NT2/D1 (cell line): Measurements from ENCODE around the gene TXNIP.

ENCODE experiments used
- DNase-seq: peaks from one replicate; pipeline ENCODE4 v3.0.0-alpha.2; 2011; ENCODE audit warnings: low read depth, low spot score
- H3K27me3 ChIP-seq: 2 replicates; pipeline ENCODE4 v1.6.0; 2011; ENCODE audit warnings: mild to moderate bottlenecking; ENCODE audit not compliant: insufficient read length, insufficient read depth
- H3K36me3 ChIP-seq: 2 replicates; pipeline ENCODE4 v1.6.1; 2011; ENCODE audit warnings: mild to moderate bottlenecking, low read length, mixed read lengths; ENCODE audit not compliant: insufficient read depth, insufficient read length
- H3K4me1 ChIP-seq: 2 replicates; pipeline ENCODE4 v1.5.1; 2011; ENCODE audit not compliant: insufficient read depth, insufficient read length
- H3K4me3 ChIP-seq: 2 replicates; pipeline ENCODE4 v1.5.1; 2011; ENCODE audit warnings: low read depth; ENCODE audit not compliant: insufficient read length
- H3K9ac ChIP-seq: 2 replicates; pipeline ENCODE4 v1.6.0; 2011; ENCODE audit warnings: low read depth; ENCODE audit not compliant: insufficient read length
- H3K9me3 ChIP-seq: 2 replicates; pipeline ENCODE4 v1.5.1; 2011; ENCODE audit warnings: mild to moderate bottlenecking, low read length; ENCODE audit not compliant: insufficient read depth
- SUZ12 ChIP-seq: IDR thresholded peaks from 2 replicates; pipeline ENCODE4 v1.6.1; 2011; ENCODE audit not compliant: insufficient read length, insufficient read depth; ENCODE audit errors: extremely low read depth
- YY1 ChIP-seq: IDR thresholded peaks from 2 replicates; pipeline ENCODE4 v1.6.1; 2011; ENCODE audit not compliant: insufficient read length, insufficient read depth
- ZNF274 ChIP-seq: IDR thresholded peaks from 2 replicates; pipeline ENCODE4 v1.6.1; 2011; ENCODE audit warnings: mild to moderate bottlenecking, low read depth, low read length

TXNIP gene

DNA sequence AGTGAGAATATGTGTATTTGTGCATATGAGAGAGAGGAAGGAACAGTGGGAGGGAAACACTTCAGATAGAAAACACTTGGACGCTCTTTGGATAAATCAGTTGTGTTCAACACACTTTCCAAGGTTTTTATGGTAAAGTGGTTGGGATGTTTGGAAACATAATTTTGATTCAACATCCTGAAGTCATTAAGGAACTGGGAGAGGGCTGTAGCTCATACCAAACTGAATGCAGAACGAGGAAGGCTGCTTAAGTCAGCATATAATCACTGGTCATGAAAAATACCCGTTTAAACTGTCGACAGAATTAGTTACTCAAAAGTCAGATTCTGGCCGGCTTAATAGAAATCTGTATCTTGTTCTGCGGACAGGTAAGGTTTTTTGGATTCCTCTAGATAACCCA is 53.5 kb downstream of the TXNIP start:
- DNase-seq = no peak
- Histone ChIP-seq H3K4me3 (no peak overlapping the region), H3K4me1 (no peaks in the 10 kb centered on the region), H3K27me3 (no peaks in the 10 kb centered on the region), H3K9me3 (no peaks in the 10 kb centered on the region), H3K36me3 (no peaks in the 10 kb centered on the region), H3K9ac (no peak overlapping the region)
- no peak for TF ChIP-seq ZNF274
- no peak for TF ChIP-seq YY1
- TF ChIP-seq SUZ12 = no peak
